ENCODE data around the gene TRIM23.

The TRIM23 gene

GRCh38 chr5:65546141-65546540, 78.0 kb downstream of the TRIM23 start:
- no peak overlapping the region for H2AFZ ChIP-seq (ENCODE audit: low read length)
- H3K79me2 ChIP-seq (ENCODE audit: low read length) = no peaks in the 10 kb centered on the region
- H3K27me3 ChIP-seq (replicated peaks; ENCODE audit: insufficient read depth, low read length) = no peaks in the 10 kb centered on the region
- no peak overlapping the region for H3K27ac ChIP-seq (ENCODE audit: low read length)
- no peaks in the 10 kb centered on the region for H3K9me2 ChIP-seq (replicated peaks; ENCODE audit: insufficient read depth, low read length)
- no peaks in the 10 kb centered on the region; the same call in 1 of the 2 replicates for H3K36me3 ChIP-seq (replicated peaks; ENCODE audit: insufficient read depth, low read length)
- H3K4me2 ChIP-seq (ENCODE audit: low read depth, low read length) = no peak overlapping the region
- no peaks in the 10 kb centered on the region for H3F3A ChIP-seq (ENCODE audit: insufficient read depth, low read length)
- H3K4me3 ChIP-seq (ENCODE audit: low read length) = no peak overlapping the region
- no peaks in the 10 kb centered on the region for H4K20me1 ChIP-seq (ENCODE audit: insufficient read depth, low read length)
- H3K9ac ChIP-seq (ENCODE audit: low read length) = no peak overlapping the region
- no peaks in the 10 kb centered on the region for H3K9me3 ChIP-seq (replicated peaks; ENCODE audit: insufficient read depth, low read length)
- no peak for DNase-seq
- TF ChIP-seq EZH2 (optimal IDR thresholded peaks at IDR 0.05; ENCODE audit: low read depth, low read length) = no peak
- TF ChIP-seq CTCF (IDR thresholded peaks at IDR 0.05; ENCODE audit: low read length) = no peak
- no peak for TF ChIP-seq EZH2phosphoT487 (IDR thresholded peaks at IDR 0.05; ENCODE audit: low read length)
- H3K4me1 ChIP-seq (ENCODE audit: low read length) = 0 out of 2 replicates have a peak, but pooled peaks cover 5% of the 10 kb centered on the region

- TF ChIP-seq EZH2phosphoT487 (IDR thresholded peaks at IDR 0.05; ENCODE audit: low read length) (no peak), CTCF (IDR thresholded peaks at IDR 0.05; ENCODE audit: low read length) (no peak), EZH2 (optimal IDR thresholded peaks at IDR 0.05; ENCODE audit: low read depth, low read length) (no peak)
- no peak overlapping the region for H3K9ac ChIP-seq (ENCODE audit: low read length)
- no peaks in the 10 kb centered on the region for H3F3A ChIP-seq (ENCODE audit: insufficient read depth, low read length)
- no peak overlapping the region for H3K27ac ChIP-seq (ENCODE audit: low read length)
- no peaks in the 10 kb centered on the region; the same call in 1 of the 2 replicates for H3K36me3 ChIP-seq (replicated peaks; ENCODE audit: insufficient read depth, low read length)
- H3K4me3 ChIP-seq (ENCODE audit: low read length) = no peak overlapping the region
- no peaks in the 10 kb centered on the region for H3K79me2 ChIP-seq (ENCODE audit: low read length)
- no peaks in the 10 kb centered on the region for H4K20me1 ChIP-seq (ENCODE audit: insufficient read depth, low read length)
- H3K9me2 ChIP-seq (replicated peaks; ENCODE audit: insufficient read depth, low read length) = no peaks in the 10 kb centered on the region
- no peak overlapping the region for H2AFZ ChIP-seq (ENCODE audit: low read length)
- DNase-seq = no peak
- H3K27me3 ChIP-seq (replicated peaks; ENCODE audit: insufficient read depth, low read length) = no peaks in the 10 kb centered on the region
- H3K9me3 ChIP-seq (replicated peaks; ENCODE audit: insufficient read depth, low read length) = no peaks in the 10 kb centered on the region
- H3K4me2 ChIP-seq (ENCODE audit: low read depth, low read length) = no peak overlapping the region
- 0 out of 2 replicates have a peak, but pooled peaks cover 5% of the 10 kb centered on the region for H3K4me1 ChIP-seq (ENCODE audit: low read length)
Measured at GRCh38 chr5:65544473-65544872, 79.7 kb downstream of the TRIM23 start.

- H3K9ac ChIP-seq (ENCODE audit: low read length) = no peak overlapping the region
- H3F3A ChIP-seq (ENCODE audit: insufficient read depth, low read length) = no peaks in the 10 kb centered on the region
- DNase-seq = no peak
- H3K9me3 ChIP-seq (replicated peaks; ENCODE audit: insufficient read depth, low read length) = no peaks in the 10 kb centered on the region
- no peaks in the 10 kb centered on the region for H3K27me3 ChIP-seq (replicated peaks; ENCODE audit: insufficient read depth, low read length)
- H3K4me1 ChIP-seq (ENCODE audit: low read length) = 0 out of 2 replicates have a peak, but pooled peaks cover 5% of the 10 kb centered on the region
- no peak overlapping the region for H3K4me2 ChIP-seq (ENCODE audit: low read depth, low read length)
- H3K9me2 ChIP-seq (replicated peaks; ENCODE audit: insufficient read depth, low read length) = no peaks in the 10 kb centered on the region
- H3K4me3 ChIP-seq (ENCODE audit: low read length) = no peak overlapping the region
- H3K36me3 ChIP-seq (replicated peaks; ENCODE audit: insufficient read depth, low read length) = no peaks in the 10 kb centered on the region
- H3K27ac ChIP-seq (ENCODE audit: low read length) = no peak overlapping the region
- TF ChIP-seq EZH2 (optimal IDR thresholded peaks at IDR 0.05; ENCODE audit: low read depth, low read length) = no peak
- TF ChIP-seq EZH2phosphoT487 (IDR thresholded peaks at IDR 0.05; ENCODE audit: low read length) = no peak
- TF ChIP-seq CTCF (IDR thresholded peaks at IDR 0.05; ENCODE audit: low read length) = no peak
- H2AFZ ChIP-seq (ENCODE audit: low read length) = no peak overlapping the region
- H3K79me2 ChIP-seq (ENCODE audit: low read length) = no peaks in the 10 kb centered on the region
- H4K20me1 ChIP-seq (ENCODE audit: insufficient read depth, low read length) = no peaks in the 10 kb centered on the region
Measured at GRCh38 chr5:65539827-65540226, 84.3 kb downstream of the TRIM23 start.

All from MM.1S (cell line).